ENCODE measurements around the gene CLDND2. TPM values are rescaled to one million over a fixed set of nuclear protein-coding genes. Genes with fewer than 3 reads are reported as not detected.

CLDND2 gene
- total RNA-seq, 1 donor from 2014 or later: not detected

DNA sequence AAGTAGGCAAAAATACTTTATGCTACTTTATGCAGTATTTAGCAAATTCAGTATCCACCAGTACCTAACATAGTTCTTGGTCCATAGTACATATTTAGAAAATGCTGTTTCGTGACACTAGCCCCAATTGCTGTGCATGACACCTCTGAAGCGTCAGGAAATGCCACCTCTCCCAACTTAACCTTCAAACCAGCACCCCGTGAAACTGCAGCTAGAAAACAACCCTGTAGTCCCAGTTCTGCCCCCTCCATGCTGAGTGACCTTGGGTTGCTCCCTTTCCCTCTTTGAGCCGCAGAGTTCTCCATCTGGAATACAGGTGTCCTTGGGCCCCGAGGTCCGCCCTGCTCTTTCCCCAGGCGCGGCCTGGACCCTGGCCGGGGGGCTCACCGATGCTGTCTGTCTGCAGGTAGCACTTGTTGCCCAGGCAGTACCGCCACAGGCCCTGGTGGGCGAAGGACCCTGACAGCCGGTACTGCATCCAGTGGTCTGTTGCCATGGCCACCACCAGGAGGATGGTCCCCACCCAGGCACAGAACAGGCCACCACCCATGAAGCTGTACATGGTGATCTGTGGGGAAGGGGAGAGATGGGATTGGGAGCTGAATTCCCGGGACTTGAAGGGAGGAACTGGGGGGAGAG lies 18.2 kb upstream of the CLDND2 start:
- DNase-seq (ENCODE audit: extremely low read depth, low read depth, low spot score): no peak

DNA sequence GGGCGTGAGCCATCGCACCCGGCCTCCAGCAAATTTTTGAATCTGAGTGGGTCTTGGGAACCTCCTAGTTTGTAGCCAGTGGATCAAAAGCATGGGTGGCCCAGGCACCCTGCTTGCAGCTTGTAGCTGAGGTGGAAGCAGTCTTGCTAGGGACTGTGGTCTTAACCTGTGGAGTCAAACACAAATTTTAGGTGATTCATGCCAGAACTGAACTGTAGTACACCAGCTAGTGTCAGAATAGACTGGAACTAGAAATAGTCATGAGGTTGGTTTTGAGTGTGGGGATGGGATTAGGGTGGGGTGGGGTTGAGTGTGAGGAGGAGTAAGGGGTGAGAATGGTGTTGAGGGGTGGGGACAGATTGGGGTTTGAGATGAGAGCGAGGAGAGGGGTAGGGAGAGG lies 13.2 kb upstream of the CLDND2 start:
- DNase-seq (ENCODE audit: extremely low read depth, low read depth, low spot score): no peak

DNA sequence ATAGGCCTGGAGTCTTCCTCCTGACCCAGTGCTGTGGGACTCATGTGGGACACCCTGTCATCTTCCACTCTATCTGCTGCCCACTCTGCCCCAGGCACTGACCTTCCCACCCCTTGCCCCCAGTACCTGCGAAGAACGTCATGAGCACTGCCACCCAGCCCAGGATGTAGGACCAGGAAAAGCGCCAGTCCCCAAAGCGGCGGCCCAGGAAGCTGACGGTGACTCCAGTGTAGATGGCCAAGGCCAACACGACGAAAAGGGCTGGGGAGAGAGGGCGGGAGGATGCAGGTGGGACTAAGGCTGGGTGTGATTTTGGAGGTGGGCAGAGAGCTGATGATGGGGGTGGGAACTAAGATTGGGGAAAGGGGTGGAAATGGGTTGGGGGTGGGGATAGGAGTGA lies 11.6 kb upstream of the CLDND2 start:
- DNase-seq (ENCODE audit: extremely low read depth, low read depth, low spot score): no peak

GRCh38 chr19:51377422-51377821 lies 8.6 kb upstream of the CLDND2 start:
- DNase-seq (ENCODE audit: extremely low read depth, low read depth, low spot score): no peak

DNA sequence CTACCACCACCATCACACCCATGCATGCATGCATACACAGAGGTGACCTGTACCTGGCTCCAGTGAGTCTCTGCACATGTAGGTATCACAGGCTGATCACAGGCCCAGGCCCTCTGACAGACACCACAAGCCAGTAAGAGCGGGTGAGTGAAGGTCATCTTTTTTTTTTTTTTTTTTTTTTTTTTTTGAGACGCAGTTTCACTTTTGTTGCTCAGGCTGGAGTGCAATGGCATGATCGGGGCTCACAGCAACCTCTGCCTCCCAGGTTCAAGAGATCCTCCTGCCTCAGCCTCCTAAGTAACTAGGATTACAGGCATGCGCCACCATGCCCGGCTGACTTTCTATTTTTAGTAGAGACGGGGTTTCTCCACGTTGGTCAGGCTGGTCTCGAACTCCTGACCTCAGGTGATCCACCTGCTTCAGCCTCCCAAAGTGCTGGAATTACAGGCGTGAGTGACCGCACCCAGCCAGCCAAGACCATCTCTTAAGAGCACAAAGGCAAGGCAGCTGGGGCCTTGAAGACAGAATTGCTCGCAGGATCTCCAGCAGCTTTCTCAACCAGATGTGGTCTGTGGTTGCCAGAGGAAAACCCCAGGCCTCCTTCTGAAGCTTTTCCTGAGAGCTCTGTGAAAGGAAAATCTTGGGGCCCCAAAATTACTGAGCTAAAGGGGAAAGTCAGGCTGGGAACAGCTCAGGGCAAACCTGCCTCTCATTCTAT lies 6.9 kb upstream of the CLDND2 start:
- DNase-seq (ENCODE audit: extremely low read depth, low read depth, low spot score): no peak

DNA sequence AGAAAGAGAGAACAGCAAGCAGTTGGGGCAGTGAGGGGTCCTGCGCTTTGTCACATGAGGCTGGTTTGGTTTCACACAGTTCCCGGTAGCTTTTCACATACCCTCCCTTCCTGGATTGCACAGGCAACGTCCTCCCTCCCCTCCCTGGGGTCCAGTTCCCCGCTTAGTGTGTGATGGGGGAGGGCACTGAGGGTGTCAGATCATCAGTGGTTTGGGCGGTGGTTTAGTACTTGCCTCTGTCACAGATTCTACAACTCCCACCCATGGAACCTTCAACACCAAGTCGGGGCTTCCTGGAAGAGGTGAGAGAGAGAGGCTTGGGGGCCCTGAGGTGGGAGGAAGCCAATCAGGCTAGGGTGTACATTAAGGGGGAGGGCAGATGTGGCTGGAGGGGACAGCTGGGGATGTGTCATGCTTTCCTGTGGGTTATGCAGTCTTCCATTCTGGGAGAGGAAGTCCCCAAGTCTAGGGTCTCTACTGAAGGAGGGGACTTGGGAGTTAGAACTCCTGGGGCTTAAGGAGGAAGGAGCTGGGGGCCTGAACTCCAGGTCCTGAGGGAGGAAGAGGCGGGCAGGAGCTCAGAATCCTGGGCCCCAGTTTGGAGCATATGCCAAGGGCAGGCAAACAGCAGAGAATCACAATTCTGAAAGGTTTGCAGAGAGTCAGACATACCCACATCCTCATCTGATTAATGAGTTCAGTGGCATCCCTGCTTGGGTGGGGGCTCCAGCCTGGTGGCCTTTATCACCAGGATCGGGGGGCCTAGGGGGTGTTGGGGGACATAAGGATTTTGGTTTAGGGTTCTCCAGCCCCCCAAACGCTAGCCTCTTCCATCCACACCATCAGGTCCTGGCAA lies 4.1 kb upstream of the CLDND2 start, which contains the start of gene NKG7:
NKG7 (minus strand) TSS at position 6 of the 856 bp plus-strand sequence. CDS start 119 bp downstream, outside the sequence.
- DNase-seq (ENCODE audit: extremely low read depth, low read depth, low spot score): no peak

DNA sequence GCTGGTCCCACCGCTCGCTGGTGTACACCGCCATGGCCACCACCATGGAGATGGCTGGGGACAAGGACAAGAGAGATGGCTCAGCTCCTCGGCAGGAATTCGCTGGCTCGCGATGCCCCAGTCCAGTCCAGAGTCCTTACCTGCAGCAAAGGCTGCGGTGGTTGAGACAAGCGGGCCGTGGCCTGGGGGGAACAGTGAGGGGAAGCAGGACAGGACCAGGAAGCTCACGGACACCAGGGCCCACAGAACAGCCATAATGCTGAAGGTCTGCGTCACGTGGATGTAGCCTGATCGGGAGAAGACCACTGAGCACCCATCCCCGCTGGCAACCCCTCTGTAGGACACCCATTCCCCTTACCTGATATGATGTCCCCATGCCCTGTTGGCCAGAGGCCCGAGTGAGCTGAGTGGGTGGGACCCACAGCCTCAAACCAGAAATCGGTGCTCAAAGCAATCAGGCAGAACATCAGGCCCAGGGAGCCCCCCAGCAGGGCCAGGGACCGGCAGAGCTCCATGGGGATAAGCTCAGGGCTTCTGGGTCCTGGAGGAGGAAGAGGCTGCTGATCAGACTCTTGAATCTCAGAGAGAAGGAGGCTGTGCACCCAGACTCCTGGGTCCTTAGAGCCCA lies 3.3 kb upstream of the CLDND2 start:
- DNase-seq (ENCODE audit: extremely low read depth, low read depth, low spot score): no peak

- no peak for DNase-seq (ENCODE audit: extremely low read depth, low read depth, low spot score)
Measured at GRCh38 chr19:51371186-51371690, 2.4 kb upstream of the CLDND2 start.

DNA sequence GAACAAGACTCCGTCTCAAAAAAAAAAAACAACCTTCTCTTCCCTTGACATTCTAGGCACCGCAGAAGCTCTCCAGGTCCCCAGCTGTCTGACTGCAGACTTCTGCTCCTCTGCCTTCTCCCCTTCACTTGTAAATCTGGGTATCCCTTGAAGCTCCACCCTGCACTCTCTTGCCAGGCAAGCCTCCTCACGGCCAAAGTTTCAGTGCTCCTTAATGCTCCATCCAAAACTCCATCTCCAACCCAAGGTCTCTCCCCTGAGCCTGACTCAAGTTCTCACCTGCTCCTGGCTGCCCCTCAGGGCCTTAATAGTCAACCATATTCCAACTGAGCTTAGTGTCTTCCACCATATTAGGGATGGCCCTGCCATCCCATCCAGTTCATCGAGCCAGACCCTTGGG lies 1.4 kb upstream of the CLDND2 start:
- DNase-seq (ENCODE audit: extremely low read depth, low read depth, low spot score): no peak

DNA sequence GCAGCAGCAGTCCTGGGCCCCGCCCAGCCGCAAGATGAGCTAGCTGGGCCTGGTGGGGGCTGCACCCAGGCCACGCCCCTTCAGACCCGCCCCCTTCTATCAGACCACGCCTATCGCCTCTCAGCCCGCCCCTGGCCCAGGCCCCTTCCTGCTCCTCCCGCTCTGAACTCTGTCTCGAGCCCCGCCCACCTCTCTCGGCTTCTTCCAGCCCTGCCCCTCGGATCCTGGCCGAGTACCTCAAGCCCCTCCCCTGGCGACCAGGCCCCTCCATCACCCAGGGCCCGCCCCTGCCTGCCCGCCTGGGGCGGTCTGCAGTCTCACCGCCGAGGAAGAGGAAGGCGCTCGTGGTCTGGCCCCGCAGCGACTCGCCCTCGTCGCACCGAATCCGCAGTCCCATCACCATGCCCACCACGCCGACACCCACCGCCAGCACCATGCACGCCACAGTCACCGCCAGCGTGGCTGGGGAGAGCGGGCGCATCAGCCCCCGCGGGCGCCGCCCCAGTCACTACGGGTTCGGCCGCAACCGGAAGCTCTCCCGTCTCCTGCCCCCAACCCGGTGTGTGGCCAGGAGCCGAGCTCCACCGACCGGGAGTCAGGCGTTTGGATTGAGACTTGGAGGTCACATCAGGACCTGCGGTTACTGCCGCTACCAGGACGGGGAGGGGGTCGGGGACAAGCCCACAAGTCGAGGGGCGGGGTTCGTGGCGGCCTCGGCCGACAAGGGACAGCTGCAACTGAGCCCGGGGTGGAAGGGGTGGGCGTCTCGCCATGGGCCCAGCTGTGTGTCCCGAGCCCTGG lies 1.0 kb downstream of the CLDND2 start:
- peak; percentile 81 for DNase-seq (ENCODE audit: extremely low read depth, low read depth, low spot score)

- DNase-seq (ENCODE audit: extremely low read depth, low read depth, low spot score): no peak
Measured at GRCh38 chr19:51367255-51367564, 1.6 kb downstream of the CLDND2 start.

- peak; percentile 85 for DNase-seq (ENCODE audit: extremely low read depth, low read depth, low spot score)
Measured at GRCh38 chr19:51366389-51367254, 2.2 kb downstream of the CLDND2 start.

- no peak for DNase-seq (ENCODE audit: extremely low read depth, low read depth, low spot score)
Measured at GRCh38 chr19:51365965-51366388, 2.8 kb downstream of the CLDND2 start, which contains the start of gene ETFB. ETFB (minus strand) TSS chr19:51366388; CDS start chr19:51366326, 62 bp downstream.

GRCh38 chr19:51365211-51365964 lies 3.4 kb downstream of the CLDND2 start:
- DNase-seq (ENCODE audit: extremely low read depth, low read depth, low spot score): no peak

DNA sequence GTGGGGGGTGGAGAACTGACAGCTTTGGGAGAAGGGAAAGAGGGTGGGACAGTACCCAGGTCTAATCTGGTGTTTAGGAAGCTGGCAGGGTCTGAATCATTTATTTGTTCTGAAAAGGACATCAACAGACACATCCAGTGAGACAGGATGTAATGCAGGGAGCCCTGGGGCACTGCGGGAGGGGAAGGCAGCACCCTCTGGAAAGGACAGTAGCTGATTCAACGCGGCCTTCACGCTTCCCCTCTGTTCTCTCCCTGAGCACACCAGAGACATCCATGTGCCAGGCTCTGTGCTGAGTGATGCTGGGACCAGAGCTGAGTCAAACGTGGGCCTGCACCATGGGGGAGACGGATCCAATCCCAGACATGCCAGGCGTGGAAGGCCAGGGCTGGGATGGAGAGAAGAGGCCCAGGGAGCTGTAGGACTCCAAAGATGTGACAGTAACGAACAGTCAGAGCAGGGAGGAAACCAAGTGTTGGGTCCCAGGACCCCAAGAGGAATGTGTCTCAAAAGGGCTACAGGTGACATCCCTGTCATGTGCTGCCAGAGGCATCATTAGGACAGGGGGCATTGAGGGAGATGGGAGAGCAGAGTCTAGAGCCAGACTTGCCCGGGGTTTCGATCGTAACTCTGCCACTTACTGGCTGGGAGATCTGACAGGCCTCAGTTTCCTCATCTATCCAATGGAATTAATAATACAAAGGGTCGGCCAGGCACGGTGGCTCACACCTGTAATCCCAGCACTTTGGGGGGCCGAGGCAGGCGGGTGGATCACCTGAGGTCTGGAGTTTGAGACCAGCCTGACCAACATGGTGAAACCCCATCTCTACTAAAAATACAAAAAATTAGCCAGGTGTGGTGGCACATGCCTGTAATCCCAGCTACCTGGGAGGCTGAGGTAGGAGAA lies 4.3 kb downstream of the CLDND2 start:
- DNase-seq (ENCODE audit: extremely low read depth, low read depth, low spot score): no peak

GRCh38 chr19:51361239-51361638 lies 7.6 kb downstream of the CLDND2 start:
- no peak for DNase-seq (ENCODE audit: extremely low read depth, low read depth, low spot score)

- DNase-seq (ENCODE audit: extremely low read depth, low read depth, low spot score): no peak
Measured at GRCh38 chr19:51359294-51359693, 9.5 kb downstream of the CLDND2 start.
